Cardiac fibroblast (primary cell): ENCODE results near the gene TMEM9.

Source experiments
- DNase-seq, 2 donors: peaks; one replicate each; pipeline versions ENCODE4 v3.0.0 to v3.0.0-alpha.2; 2010; ENCODE audit warnings: low read depth in 2 of 2
- H3K4me3 ChIP-seq, 2 donors: replicated peaks in 1 of 2; 1 replicate in 1 of 2; 2 replicates in 1 of 2; pipeline ENCODE4 v1.5.1; 2011; ENCODE audit warnings: low read depth in 2 of 2, low read length in 2 of 2, mild to moderate bottlenecking in 2 of 2, moderate library complexity in 1 of 2
- TF ChIP-seq, protein P1 (sequence below): IDR thresholded peaks from one replicate; pipeline ENCODE4 v1.5.1; 2011; ENCODE audit warnings: low read depth, mild to moderate bottlenecking, low read length, inconsistent platforms

TMEM9 gene

DNA sequence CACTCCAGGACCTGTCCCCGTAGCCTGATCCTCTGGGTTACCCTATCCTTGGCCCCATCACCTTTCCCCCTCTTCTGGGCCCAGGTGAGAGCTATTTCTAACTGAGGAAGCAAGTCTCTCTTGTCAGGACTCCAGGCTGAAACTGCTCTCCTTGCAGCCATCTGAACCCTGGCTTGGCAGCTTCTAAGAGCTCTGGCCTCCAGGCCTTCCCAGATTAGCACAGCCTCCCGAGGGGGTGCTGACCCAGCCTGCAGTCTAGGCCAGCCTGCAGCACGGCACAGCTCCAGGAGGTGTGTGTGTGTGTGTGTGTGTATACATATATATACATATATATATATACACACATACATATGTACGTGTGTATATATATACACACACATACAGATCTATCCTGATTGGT lies 59.4 kb downstream of the TMEM9 start:
- H3K4me3 ChIP-seq, result no peak overlapping the region
- TF ChIP-seq, protein P1, sequence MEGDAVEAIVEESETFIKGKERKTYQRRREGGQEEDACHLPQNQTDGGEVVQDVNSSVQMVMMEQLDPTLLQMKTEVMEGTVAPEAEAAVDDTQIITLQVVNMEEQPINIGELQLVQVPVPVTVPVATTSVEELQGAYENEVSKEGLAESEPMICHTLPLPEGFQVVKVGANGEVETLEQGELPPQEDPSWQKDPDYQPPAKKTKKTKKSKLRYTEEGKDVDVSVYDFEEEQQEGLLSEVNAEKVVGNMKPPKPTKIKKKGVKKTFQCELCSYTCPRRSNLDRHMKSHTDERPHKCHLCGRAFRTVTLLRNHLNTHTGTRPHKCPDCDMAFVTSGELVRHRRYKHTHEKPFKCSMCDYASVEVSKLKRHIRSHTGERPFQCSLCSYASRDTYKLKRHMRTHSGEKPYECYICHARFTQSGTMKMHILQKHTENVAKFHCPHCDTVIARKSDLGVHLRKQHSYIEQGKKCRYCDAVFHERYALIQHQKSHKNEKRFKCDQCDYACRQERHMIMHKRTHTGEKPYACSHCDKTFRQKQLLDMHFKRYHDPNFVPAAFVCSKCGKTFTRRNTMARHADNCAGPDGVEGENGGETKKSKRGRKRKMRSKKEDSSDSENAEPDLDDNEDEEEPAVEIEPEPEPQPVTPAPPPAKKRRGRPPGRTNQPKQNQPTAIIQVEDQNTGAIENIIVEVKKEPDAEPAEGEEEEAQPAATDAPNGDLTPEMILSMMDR, result no peak
- DNase-seq, result no peak

DNA sequence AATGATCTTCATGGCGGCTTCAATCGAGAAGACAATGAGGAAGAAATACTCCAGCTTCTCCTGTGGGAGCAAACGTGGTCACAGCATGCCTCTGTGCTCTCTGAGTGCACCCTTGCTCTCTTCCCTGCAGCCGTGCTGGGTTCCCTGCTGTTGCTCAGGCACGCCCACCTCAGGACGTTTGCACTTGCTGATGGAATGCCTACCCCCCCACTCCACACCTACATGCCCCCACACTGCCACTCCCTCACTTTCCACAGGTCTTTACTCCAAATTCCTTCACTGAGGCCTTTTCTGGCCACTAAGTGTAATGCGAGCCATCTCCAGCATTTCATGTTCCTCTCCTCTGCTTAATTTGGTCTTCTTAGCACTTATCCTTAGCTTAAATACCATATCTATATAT lies 60.3 kb downstream of the TMEM9 start:
- TF ChIP-seq, protein P1, result no peak
- DNase-seq, result no peak
- H3K4me3 ChIP-seq, result no peak overlapping the region

DNA sequence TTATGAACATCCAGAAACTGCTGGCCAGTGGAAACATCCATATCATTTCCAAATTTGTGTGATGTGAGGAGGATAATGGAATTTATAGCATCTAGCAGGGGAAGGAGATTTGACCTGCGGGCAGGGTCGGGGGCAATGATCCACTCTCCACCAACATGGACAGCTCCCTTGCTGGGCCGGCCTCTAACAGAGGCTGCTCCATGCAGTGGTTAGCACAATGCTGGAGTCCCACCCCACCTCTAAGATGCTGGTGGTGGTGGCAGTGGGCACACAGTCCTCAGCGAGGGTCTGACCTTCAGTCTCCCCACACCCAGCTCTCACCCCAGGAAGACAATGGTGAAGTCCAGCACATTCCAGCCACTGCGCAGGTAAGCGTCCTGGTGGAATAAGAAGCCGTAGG lies 60.7 kb downstream of the TMEM9 start:
- TF ChIP-seq, protein P1, result no peak
- no peak overlapping the region for H3K4me3 ChIP-seq

DNA sequence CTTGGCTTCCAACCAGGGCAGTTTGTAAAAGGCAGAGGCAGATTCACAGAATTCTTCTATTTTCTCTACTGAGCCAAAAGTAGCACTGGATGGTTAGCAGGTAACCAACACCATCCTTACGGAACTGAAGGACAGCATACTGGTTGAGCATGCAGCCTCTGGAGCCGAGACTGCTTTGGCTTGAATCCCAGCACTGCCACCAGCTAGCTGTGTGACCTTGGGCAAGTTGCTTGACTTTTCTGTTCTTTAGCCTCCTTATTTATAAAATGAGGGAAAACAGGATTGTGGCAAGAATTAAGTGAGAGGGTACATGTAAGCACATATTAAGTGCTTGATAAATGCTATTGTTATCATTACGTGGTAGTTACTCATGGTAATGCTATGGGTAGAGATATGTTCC lies 61.5 kb downstream of the TMEM9 start:
- H3K4me3 ChIP-seq, result no peak overlapping the region
- no peak for DNase-seq
- TF ChIP-seq, protein P1, result no peak

More for the DNA sequence above, 60.7 kb downstream of the TMEM9 start:
- DNase-seq, result no peak

DNA sequence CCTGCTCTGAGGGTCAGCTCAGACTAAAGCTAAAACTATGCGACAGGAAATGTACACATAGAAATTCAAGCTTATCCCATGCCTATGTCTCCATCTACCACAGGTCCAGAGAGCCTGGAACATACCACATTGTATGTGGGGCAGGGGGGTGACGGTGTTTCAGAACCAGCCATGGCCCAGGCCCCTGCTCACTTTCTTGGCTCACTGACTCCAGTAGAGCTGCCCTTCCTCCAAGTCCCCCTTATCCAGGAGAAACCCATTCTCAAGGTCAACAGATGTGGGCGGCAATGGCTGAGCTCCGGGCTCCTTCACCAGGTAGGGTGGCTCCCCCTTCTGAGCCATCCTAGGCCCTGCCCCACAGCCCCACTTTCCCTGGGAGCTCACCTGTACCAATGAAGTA lies 63.0 kb downstream of the TMEM9 start:
- TF ChIP-seq, protein P1, result no peak
- no peak for DNase-seq
- no peak overlapping the region for H3K4me3 ChIP-seq

- TF ChIP-seq, protein P1, result no peak
- no peak overlapping the region for H3K4me3 ChIP-seq
- no peak for DNase-seq
These were observed 63.7 kb downstream of the TMEM9 start for GRCh38 chr1:201090541-201090940.

GRCh38 chr1:201089596-201089995 lies 64.7 kb downstream of the TMEM9 start:
- H3K4me3 ChIP-seq, result no peak overlapping the region
- TF ChIP-seq, protein P1, result no peak
- no peak for DNase-seq
